GM12878 (cell line): ENCODE measurements around the gene ATG10. TPM values are rescaled to one million over a fixed set of nuclear protein-coding genes. Genes with fewer than 3 reads are reported as not detected.

Source experiments
- ATAC-seq: fragments of 200-7000 bp; cut with Tn5 transposase; 3 replicates; pipeline ENCODE4 v1.9.1; 2020; ENCODE audit warnings: mild to moderate bottlenecking, moderate library complexity
- BruUV-seq: library from RNA; stranded (reverse); fragments of 400-500 nt; replicated peaks from 2 replicates; lab custom pipeline; 2021; lab: Mats Ljungman, UMichigan
- CTCF ChIA-PET: fragments of 300-600 bp; sonication (Branson Sonifier 250); formaldehyde crosslinking; extraction: SDS; loops from one replicate; lab custom pipeline; 2021; ENCODE audit warnings: inconsistent platforms; lab: Yijun Ruan, JAX
- POLR2A ChIA-PET: fragments of 350-600 bp; formaldehyde crosslinking; extraction: SDS; loops from one replicate; lab custom pipeline; 2021; ENCODE audit warnings: inconsistent platforms; lab: Charles Lee
- RAD21 ChIA-PET: fragments of 300-600 bp; sonication (Branson Sonifier 250); formaldehyde crosslinking; loops from one replicate; lab custom pipeline; 2023; ENCODE audit warnings: antibody characterized with exemption; ENCODE audit not compliant: unreplicated experiment; lab: Charles Lee
- SMC1A ChIA-PET: fragments of 300-600 bp; sonication (Branson Sonifier 250); formaldehyde crosslinking; loops from one replicate; lab custom pipeline; 2023; ENCODE audit not compliant: unreplicated experiment, uncharacterized antibody; lab: Charles Lee
- DNase-seq: peaks from one replicate; pipeline ENCODE4 v3.0.0-alpha.2; 2011; ENCODE audit warnings: low read depth, low spot score
- FAIRE-seq: peaks from 3 replicates; lab custom pipeline; 2011; peaks lifted over from hg19 to GRCh38; lab: Jason Lieb, UNC
- H2AFZ ChIP-seq: 2 replicates; pipeline ENCODE4 v1.6.0; 2011; ENCODE audit warnings: low read depth, low read length, control low read depth; ENCODE audit not compliant: control insufficient read depth
- H3K27ac ChIP-seq: 2 replicates; pipeline ENCODE4 v1.5.1; 2011; ENCODE audit warnings: control low read depth; ENCODE audit not compliant: control insufficient read depth, insufficient read depth
- H3K27me3 ChIP-seq, 2 experiments: replicated peaks in 1 of 2; 2 replicates each; pipeline versions ENCODE4 v1.6.0 to v1.6.1; 2011; ENCODE audit warnings: low read length in 1 of 2; ENCODE audit not compliant: control insufficient read depth in 2 of 2, insufficient read depth in 2 of 2
- H3K36me3 ChIP-seq, 2 experiments: 2 replicates each; pipeline ENCODE4 v1.5.1; 2011; ENCODE audit warnings: low read length in 1 of 2; ENCODE audit not compliant: control insufficient read depth in 2 of 2, insufficient read depth in 2 of 2
- H3K4me1 ChIP-seq: 2 replicates; pipeline ENCODE4 v1.6.1; 2011; ENCODE audit warnings: mild to moderate bottlenecking, low read length, moderate library complexity, mixed read lengths; ENCODE audit not compliant: control insufficient read depth, insufficient read depth
- H3K4me2 ChIP-seq: 2 replicates; pipeline ENCODE4 v1.6.0; 2011; ENCODE audit warnings: control low read depth; ENCODE audit not compliant: control insufficient read depth, insufficient read depth
- H3K4me3 ChIP-seq: fragments of 200-600 bp; sonication (generic); 2 replicates; pipeline ENCODE4 v1.5.1; 2016
- H3K79me2 ChIP-seq: 2 replicates; pipeline ENCODE4 v1.6.0; 2011; ENCODE audit warnings: low read length; ENCODE audit not compliant: control insufficient read depth, insufficient read depth
- H3K9ac ChIP-seq: 2 replicates; pipeline ENCODE4 v1.8.0; 2011; ENCODE audit warnings: low read length, control low read depth, mixed read lengths; ENCODE audit not compliant: control insufficient read depth, insufficient read depth
- H3K9me3 ChIP-seq: replicated peaks from 3 replicates; pipeline ENCODE4 v1.5.1; 2011; ENCODE audit warnings: mild to moderate bottlenecking, low read length; ENCODE audit not compliant: control insufficient read depth, insufficient read depth
- H4K20me1 ChIP-seq: 2 replicates; pipeline ENCODE4 v1.6.0; 2011; ENCODE audit not compliant: control insufficient read depth, insufficient read depth
- CEBPB ChIP-seq, 2 experiments: fragments of 150-350 bp in 1 of 2; IDR thresholded peaks; 2 replicates each; pipeline ENCODE4 v1.6.1; 2012 to 2014; ENCODE audit warnings: low read depth in 2 of 2, low read length in 2 of 2, borderline replicate concordance in 1 of 2, inconsistent platforms in 1 of 2
- CREM ChIP-seq: IDR thresholded peaks from 2 replicates; pipeline ENCODE4 v1.6.1; 2014; ENCODE audit warnings: antibody characterized with exemption, low read depth
- CUX1 ChIP-seq: IDR thresholded peaks from 2 replicates; pipeline ENCODE4 v1.6.1; 2012; ENCODE audit warnings: improper control_type of control experiment, low read depth, low read length; ENCODE audit not compliant: insufficient replicate concordance
- IRF5 ChIP-seq: fragments of 450-650 bp; IDR thresholded peaks from 2 replicates; pipeline ENCODE4 v1.6.1; 2017; ENCODE audit warnings: borderline replicate concordance
- PAX5 ChIP-seq: IDR thresholded peaks from 2 replicates; pipeline ENCODE4 v1.6.1; 2011; ENCODE audit warnings: low read depth, low read length, borderline replicate concordance
- RB1 ChIP-seq: fragments of 450-650 bp; formaldehyde crosslinking; IDR thresholded peaks from 2 replicates; pipeline ENCODE4 v1.6.1; 2017; ENCODE audit warnings: mild to moderate bottlenecking, borderline replicate concordance
- RELA ChIP-seq: fragments of 450-650 bp; IDR thresholded peaks from 2 replicates; pipeline ENCODE4 v1.8.0; 2014; ENCODE audit warnings: borderline replicate concordance; ENCODE audit not compliant: partially characterized antibody
- SREBF1 ChIP-seq: IDR thresholded peaks from 2 replicates; pipeline ENCODE4 v1.6.1; 2012; ENCODE audit warnings: mild to moderate bottlenecking, low read length
- WGBS: methylation state at CpG from one replicate; pipeline ENCODE4 v1.1.6; 2016; ENCODE audit warnings: low lambda C conversion rate; ENCODE audit not compliant: insufficient replicate concordance, insufficient coverage; ENCODE audit errors: missing lambda C conversion rate; 5-methylcytosine and 5-hydroxymethylcytosine counted together
- in situ Hi-C: fragments of 300-500 bp; cut with MboI; formaldehyde crosslinking; loops from 9 replicates; pipeline ENCODE4 v1.14.3; 2018; ENCODE audit warnings: mixed read lengths
- intact Hi-C: fragments of 100-400 bp; cut with micrococcal nuclease; formaldehyde crosslinking; loops from one replicate; pipeline ENCODE4 v1.14.2; 2022; ENCODE audit not compliant: unreplicated experiment
- polyA plus RNA-seq, 11 experiments: library from polyadenylated mRNA; depleted of rRNA in 4 of 11; unstranded in 6 of 11; stranded (reverse) in 5 of 11; fragments of >200 nt; fragmentation: Nextera tagmentation in 4 of 11; fragmentation: Illumina TruSeq in 1 of 11; extraction: Ambion mirVana in 4 of 11; extraction: Trizol in 1 of 11; gene quantifications; 1 replicate in 1 of 11; 2 replicates in 10 of 11; pipeline versions ENCODE4 v1.2.1 to v1.2.3, GENCODE V29; 2011 to 2016; ENCODE audit warnings: inconsistent platforms in 2 of 11, missing spikeins in 2 of 11, low read depth in 1 of 11
- total RNA-seq, 4 experiments: library from RNA; depleted of rRNA in 3 of 4; stranded (reverse); fragments of >200 nt in 3 of 4; fragmentation: Illumina TruSeq in 1 of 4; extraction: Trizol in 1 of 4; gene quantifications; 2 replicates each; pipeline versions ENCODE4 v1.2.1 to v1.2.3, GENCODE V29; 2013 to 2021

The ATG10 gene
- total and polyA plus RNA-seq, 10 of the 15 experiments (the other 5 are each of a cell fraction or from before 2014, with no cell fraction given) = 3.8 to 14.4 (median 6.5) TPM

GRCh38 chr5:82160948-82161347 is 189.1 kb downstream of the ATG10 start:
- DNase-seq (no peak), ATAC-seq (no peak), FAIRE-seq (no peak)
- no peak overlapping the region for H3K4me2 ChIP-seq
- intact Hi-C loops = no loop called here
- H3K4me1 ChIP-seq = no peaks in the 10 kb centered on the region
- H4K20me1 ChIP-seq = no peaks in the 10 kb centered on the region
- H3K36me3 ChIP-seq = no peaks in the 10 kb centered on the region
- SMC1A ChIA-PET = interaction anchor here (1.5 to 1.7 kb wide), 2 partner anchors 10 to 654 kb away, joined by 3 read pairs; no protein-coding TSS in a partner anchor
- in situ Hi-C loops = no loop called here
- no TSS peak for BruUV-seq
- no peaks in the 10 kb centered on the region for H3K79me2 ChIP-seq
- H2AFZ ChIP-seq = no peak overlapping the region
- H3K9me3 ChIP-seq = no peaks in the 10 kb centered on the region
- RAD21 ChIA-PET = interaction anchor here (1.2 kb wide), 1 partner anchor 10 kb away, joined by 6 read pairs; no protein-coding TSS in a partner anchor
- POLR2A ChIA-PET = interaction anchor here (1.0 kb wide), 1 partner anchor 55 kb away, joined by 3 read pairs; no protein-coding TSS in a partner anchor
- no peaks in the 10 kb centered on the region for H3K27me3 ChIP-seq
- H3K4me3 ChIP-seq = no peak overlapping the region
- TF ChIP-seq RELA (no peak), IRF5 (no peak), CREM (no peak), SREBF1 (no peak), RB1 (no peak)
- H3K27ac ChIP-seq = no peak overlapping the region
- CTCF ChIA-PET = interaction anchor here (0.6 to 1.3 kb wide), 3 partner anchors 12 to 139 kb away, joined by 3 to 4 read pairs (median 3); no protein-coding TSS in a partner anchor
- no peak overlapping the region for H3K9ac ChIP-seq

- Histone ChIP-seq H3K9me3 (no peaks in the 10 kb centered on the region), H3K27ac (no peak overlapping the region), H3K27me3 (no peaks in the 10 kb centered on the region), H4K20me1 (no peaks in the 10 kb centered on the region), H3K9ac (no peak overlapping the region), H3K4me3 (no peak overlapping the region), H3K79me2 (no peaks in the 10 kb centered on the region), H2AFZ (no peak overlapping the region), H3K36me3 (no peaks in the 10 kb centered on the region), H3K4me1 (0 out of 2 replicates have a peak, but pooled peaks cover 2% of the 10 kb centered on the region), H3K4me2 (no peak overlapping the region)
- WGBS = 71% methylated on average over 4 of the region's 4 CpGs
- ChIA-PET RAD21 (no interaction called here), POLR2A (no interaction called here), CTCF (no interaction called here), SMC1A (no interaction called here)
- no peak for FAIRE-seq
- in situ Hi-C loops (no loop called here), intact Hi-C loops (no loop called here)
- no peak for ATAC-seq
- DNase-seq = no peak
- no TSS peak for BruUV-seq
- TF ChIP-seq PAX5 (no peak), CEBPB (IDR thresholded peaks at IDR 0.05; ENCODE audit: borderline replicate concordance in 1 of 2, low read depth in 2 of 2, low read length in 2 of 2) (no peak), CUX1 (no peak)
Observed at GRCh38 chr5:82162573-82162972, 190.8 kb downstream of the ATG10 start.
